Thyroid gland (tissue), 4 donors: ENCODE measurements around the gene ZNF683.

Experiments
- POLR2A ChIP-seq, 2 donors: fragments of 450-650 bp; IDR thresholded peaks; one replicate each; pipeline ENCODE4 v1.6.1; 2017; ENCODE audit warnings: antibody characterized with exemption in 2 of 2, mild to moderate bottlenecking in 2 of 2, moderate library complexity in 1 of 2
- TF ChIP-seq, protein P1 (sequence below), 6 experiments: fragments of 200-600 bp in 3 of 6; fragments of 450-650 bp in 3 of 6; sonication (generic) in 3 of 6; IDR thresholded peaks; one replicate each; pipeline ENCODE4 v1.5.1; 2016 to 2019; ENCODE audit warnings: antibody characterized with exemption in 6 of 6, mild to moderate bottlenecking in 2 of 6, inconsistent platforms in 1 of 6, moderate library complexity in 1 of 6

DNA sequence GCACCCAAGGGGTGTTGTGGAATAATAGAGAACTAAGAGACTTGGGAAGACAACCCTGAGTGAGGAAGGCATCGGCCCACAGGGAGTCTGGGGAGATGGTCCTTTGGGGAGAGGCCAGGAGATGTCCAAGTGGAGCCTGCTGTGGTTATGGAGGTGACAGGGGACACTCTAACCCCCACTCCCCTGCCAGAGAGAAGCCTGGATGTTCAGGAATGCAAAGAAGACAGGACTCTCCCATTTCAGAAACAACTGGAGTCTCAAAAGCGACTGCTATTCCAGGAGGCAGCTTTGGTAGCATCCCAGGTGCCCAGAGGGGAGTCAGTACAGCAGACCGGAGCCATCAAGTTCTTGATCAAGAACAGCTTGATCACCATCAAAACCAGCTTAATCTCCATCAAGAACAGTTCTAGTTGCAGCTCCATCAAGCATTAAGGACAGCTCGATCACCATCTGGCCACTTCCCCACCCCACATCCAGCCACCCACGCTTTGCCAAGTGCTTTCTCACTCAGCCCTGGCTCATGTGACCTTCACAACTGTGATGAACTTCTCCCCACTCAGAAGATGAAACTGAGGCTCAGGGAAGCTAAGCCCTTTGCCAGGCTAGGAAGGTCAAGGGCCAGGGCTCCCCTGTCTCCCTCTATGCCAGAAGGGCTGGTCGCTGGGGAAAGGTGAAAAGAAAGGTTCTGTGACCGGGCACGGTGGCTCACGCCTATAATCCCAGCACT lies 54.0 kb downstream of the ZNF683 start:
- TF ChIP-seq, protein P1, sequence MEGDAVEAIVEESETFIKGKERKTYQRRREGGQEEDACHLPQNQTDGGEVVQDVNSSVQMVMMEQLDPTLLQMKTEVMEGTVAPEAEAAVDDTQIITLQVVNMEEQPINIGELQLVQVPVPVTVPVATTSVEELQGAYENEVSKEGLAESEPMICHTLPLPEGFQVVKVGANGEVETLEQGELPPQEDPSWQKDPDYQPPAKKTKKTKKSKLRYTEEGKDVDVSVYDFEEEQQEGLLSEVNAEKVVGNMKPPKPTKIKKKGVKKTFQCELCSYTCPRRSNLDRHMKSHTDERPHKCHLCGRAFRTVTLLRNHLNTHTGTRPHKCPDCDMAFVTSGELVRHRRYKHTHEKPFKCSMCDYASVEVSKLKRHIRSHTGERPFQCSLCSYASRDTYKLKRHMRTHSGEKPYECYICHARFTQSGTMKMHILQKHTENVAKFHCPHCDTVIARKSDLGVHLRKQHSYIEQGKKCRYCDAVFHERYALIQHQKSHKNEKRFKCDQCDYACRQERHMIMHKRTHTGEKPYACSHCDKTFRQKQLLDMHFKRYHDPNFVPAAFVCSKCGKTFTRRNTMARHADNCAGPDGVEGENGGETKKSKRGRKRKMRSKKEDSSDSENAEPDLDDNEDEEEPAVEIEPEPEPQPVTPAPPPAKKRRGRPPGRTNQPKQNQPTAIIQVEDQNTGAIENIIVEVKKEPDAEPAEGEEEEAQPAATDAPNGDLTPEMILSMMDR (IDR thresholded peaks at IDR 0.05), result no peak
- no peak for TF ChIP-seq POLR2A (IDR thresholded peaks at IDR 0.05)
